ENCODE data around the gene TMEM63B. TPM values are rescaled to one million over a fixed set of nuclear protein-coding genes. Genes with fewer than 3 reads are reported as not detected.
"Not testable (repeated sequence)": the region's sequence is repeated elsewhere in the genome, so short reads cannot be mapped to it uniquely, and the experiment has no call there.

The TMEM63B gene
- total and polyA plus RNA-seq, 11 donors, result 26.2 to 52.9 (median 41.2) TPM

DNA sequence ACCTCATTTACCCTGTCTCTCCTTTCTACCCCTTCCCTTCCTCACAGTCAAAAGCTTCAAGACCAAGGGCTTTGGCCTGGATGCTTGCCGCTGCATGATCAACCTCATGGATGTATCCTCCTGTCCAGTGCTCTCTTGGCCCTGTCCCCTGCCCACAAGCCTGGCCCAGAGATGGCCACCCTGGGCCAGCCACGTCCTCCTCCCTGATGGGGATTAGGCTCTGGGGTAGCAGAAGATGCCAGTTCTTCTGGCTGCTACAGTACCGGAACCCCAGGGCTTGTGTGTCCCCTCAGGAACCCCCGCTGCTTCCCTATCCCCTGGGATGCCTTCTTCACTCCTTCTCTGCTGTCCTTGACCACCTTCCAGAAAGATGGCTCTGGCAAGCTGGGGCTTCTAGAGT is 53.5 kb downstream of the TMEM63B start:
- no peaks in the 10 kb centered on the region for H3K9me3 ChIP-seq
- no peak overlapping the region for H3K27ac ChIP-seq
- H3K4me3 ChIP-seq, result no peak overlapping the region
- intact Hi-C loops (cut with DNase I), result no loop called here
- ATAC-seq (no peak), DNase-seq (no peak)
- H3K36me3 ChIP-seq, result no peaks in the 10 kb centered on the region
- H3K27me3 ChIP-seq, result no peaks in the 10 kb centered on the region
- 95 to 98% (median 96%) methylated on average over 4 of the region's 4 CpGs for WGBS, 4 donors
- TF ChIP-seq, protein P1, sequence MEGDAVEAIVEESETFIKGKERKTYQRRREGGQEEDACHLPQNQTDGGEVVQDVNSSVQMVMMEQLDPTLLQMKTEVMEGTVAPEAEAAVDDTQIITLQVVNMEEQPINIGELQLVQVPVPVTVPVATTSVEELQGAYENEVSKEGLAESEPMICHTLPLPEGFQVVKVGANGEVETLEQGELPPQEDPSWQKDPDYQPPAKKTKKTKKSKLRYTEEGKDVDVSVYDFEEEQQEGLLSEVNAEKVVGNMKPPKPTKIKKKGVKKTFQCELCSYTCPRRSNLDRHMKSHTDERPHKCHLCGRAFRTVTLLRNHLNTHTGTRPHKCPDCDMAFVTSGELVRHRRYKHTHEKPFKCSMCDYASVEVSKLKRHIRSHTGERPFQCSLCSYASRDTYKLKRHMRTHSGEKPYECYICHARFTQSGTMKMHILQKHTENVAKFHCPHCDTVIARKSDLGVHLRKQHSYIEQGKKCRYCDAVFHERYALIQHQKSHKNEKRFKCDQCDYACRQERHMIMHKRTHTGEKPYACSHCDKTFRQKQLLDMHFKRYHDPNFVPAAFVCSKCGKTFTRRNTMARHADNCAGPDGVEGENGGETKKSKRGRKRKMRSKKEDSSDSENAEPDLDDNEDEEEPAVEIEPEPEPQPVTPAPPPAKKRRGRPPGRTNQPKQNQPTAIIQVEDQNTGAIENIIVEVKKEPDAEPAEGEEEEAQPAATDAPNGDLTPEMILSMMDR (IDR thresholded peaks at IDR 0.05), result no peak
- no peak for TF ChIP-seq POLR2A (IDR thresholded peaks at IDR 0.05)
- peaks cover 0 to 30% (median 15%) of the 10 kb centered on the region in 12 donors for H3K4me1 ChIP-seq

DNA sequence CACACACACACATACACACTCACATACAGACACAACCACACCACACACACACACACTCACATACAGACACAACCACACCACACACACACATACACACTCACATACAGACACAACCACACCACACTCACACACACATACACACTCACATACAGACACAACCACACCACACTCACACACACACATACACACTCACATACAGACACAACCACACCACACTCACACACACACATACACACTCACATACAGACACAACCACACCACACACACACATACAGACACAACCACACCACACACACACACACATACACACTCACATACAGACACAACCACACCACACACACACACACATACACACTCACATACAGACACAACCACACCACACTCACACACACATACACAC is 54.4 kb downstream of the TMEM63B start:
- H3K27me3 ChIP-seq; DNase-seq; H3K9me3 ChIP-seq; ATAC-seq; H3K27ac ChIP-seq; H3K36me3 ChIP-seq; intact Hi-C loops (cut with DNase I); H3K4me3 ChIP-seq: not testable (repeated sequence)
- peaks cover 0 to 32% (median 14%) of the 10 kb centered on the region in 12 donors for H3K4me1 ChIP-seq

DNA sequence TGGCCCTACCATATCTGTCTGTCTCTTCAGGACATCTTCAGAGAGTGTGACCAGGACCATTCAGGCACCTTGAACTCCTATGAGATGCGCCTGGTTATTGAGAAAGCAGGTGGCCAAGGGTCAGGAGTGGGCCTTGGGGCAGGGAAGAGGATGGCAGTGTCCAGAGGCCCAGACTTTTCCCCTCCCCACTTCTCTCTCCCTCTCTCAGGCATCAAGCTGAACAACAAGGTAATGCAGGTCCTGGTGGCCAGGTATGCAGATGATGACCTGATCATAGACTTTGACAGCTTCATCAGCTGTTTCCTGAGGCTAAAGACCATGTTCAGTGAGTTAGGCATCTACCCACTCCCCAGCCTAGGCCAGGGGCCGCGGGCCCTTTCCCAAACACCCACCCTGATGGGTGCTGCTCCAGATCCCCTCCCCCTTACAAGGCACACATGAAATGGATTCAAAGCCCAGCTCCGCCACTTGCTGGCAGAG is 55.6 kb downstream of the TMEM63B start:
- DNase-seq (no peak), ATAC-seq (no peak)
- no peak for TF ChIP-seq POLR2A (IDR thresholded peaks at IDR 0.05)
- TF ChIP-seq, protein P1 (IDR thresholded peaks at IDR 0.05), result no peak
- Histone ChIP-seq H3K4me1 (peaks cover 0 to 25% (median 9%) of the 10 kb centered on the region in 12 donors), H3K27me3 (no peaks in the 10 kb centered on the region), H3K9me3 (no peaks in the 10 kb centered on the region), H3K4me3 (no peak overlapping the region), H3K27ac (no peak overlapping the region), H3K36me3 (no peaks in the 10 kb centered on the region)
- intact Hi-C loops (cut with DNase I), result no loop called here
- WGBS, 4 donors, result 92 to 97% (median 96%) methylated on average over 4 of the region's 4 CpGs

DNA sequence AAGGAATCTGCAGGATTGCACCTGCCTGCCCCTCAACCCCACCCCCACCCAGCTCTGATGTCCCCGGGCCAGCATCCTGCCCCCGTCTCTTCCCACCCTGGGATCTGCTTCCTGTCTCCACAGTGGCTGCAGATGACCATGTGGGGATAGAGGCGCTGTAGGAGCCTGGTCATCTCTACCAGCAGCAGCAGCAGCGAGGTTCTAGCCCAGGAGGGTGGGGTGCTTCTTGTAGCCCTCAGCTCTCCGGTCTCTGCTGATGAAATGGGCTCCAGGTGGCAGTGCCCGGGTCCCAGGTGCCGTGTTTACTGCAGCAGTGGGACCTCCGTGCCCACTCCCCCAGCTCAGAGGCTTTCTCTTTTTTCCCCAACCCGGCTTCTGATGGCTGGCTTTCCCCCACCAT is 56.4 kb downstream of the TMEM63B start:
- Histone ChIP-seq H3K27me3 (no peaks in the 10 kb centered on the region), H3K36me3 (no peaks in the 10 kb centered on the region), H3K27ac (no peak overlapping the region), H3K9me3 (no peaks in the 10 kb centered on the region), H3K4me3 (no peak overlapping the region), H3K4me1 (peaks cover 0 to 18% (median 6%) of the 10 kb centered on the region in 12 donors)
- intact Hi-C loops (cut with DNase I), result no loop called here
- 72 to 82% (median 76%) methylated on average over 8 to 9 of the region's 9 CpGs for WGBS, 4 donors
- no peak for TF ChIP-seq POLR2A (IDR thresholded peaks at IDR 0.05)
- TF ChIP-seq, protein P1 (IDR thresholded peaks at IDR 0.05), result no peak
- DNase-seq (no peak), ATAC-seq (no peak)

DNA sequence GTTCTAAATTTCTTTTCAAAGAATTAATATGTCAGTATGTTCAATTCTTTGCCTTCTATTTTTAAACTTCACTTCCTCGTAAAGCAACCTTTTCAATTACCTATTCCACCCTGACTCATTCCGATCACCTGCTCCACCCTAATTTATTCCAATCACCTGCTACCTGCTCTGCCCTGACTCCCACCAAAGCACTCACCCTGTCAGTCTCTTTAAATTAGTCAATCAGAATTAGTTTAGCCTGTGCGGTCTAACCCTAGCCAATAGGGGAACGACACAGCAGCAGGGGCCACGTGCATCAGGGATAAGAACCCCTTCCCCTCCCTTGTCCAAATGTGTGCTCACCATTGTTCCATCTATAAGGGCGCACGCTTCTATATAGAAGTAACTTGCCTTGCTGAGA is 58.0 kb downstream of the TMEM63B start:
- 88 to 94% (median 90%) methylated on average over 7 of the region's 7 CpGs for WGBS, 4 donors
- ATAC-seq; H3K27ac ChIP-seq; intact Hi-C loops (cut with DNase I); H3K36me3 ChIP-seq; H3K4me3 ChIP-seq; H3K27me3 ChIP-seq; DNase-seq; H3K9me3 ChIP-seq: not testable (repeated sequence)
- peaks cover 0 to 13% (median 5%) of the 10 kb centered on the region in 12 donors for H3K4me1 ChIP-seq

All from heart left ventricle (tissue), 16 donors.